GM18526 (cell line): ENCODE data around the gene LRRFIP2.

ENCODE experiments used
- POLR2A ChIP-seq: IDR thresholded peaks from 3 replicates; pipeline ENCODE4 v1.6.1; 2011; ENCODE audit not compliant: insufficient read length; ENCODE audit errors: extremely low read depth

LRRFIP2 gene

DNA sequence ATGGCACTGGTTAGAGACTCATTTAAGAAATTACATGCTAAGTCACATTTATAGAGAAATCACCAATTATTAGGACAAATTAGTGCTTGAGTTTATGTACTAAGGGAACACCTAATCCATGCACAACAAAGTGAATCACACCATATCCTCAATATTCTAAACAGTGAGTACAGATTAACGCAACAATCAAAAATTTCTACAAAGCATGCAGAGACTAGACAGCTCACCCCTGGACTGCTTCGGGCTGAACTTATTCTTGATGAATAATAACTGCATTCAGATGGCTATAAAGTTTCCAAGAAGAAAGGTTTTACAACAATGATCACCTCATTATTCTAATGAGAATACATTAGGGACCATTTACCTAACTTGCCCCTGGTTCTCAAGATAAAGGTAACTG is 66.5 kb downstream of the LRRFIP2 start:
- no peak for TF ChIP-seq POLR2A

DNA sequence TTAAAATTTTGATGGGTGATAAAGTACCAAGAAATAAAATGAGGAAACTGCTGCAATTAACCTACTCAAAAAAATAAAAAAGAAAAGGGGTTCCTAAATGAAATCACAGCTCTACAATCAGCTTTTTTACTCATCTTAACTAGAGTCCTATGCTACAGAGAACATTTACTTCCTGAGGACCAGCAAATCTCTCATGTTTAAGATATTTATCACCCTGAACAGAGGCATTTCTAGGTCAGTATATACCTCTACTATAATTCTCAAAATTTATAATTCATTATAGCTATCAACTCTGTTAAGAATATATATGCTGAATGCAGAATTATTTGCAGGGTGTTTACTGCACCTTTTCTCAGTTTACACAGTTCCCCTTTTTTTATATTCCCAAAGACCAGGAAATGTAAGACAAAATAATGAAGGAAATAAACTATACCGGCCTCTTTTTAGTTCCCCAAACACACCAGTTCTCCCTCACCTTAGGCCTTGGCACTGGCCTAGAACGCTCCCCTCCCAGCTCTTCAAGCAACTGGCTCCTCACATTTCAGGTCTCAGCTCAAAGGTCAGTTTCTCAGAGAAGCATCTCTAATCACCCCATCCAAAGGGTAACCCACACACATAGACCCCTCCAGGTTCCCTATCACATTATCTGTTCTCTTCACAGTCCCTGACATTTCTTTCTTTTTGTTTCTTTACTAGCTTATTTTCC is 71.1 kb downstream of the LRRFIP2 start:
- TF ChIP-seq POLR2A = no peak

DNA sequence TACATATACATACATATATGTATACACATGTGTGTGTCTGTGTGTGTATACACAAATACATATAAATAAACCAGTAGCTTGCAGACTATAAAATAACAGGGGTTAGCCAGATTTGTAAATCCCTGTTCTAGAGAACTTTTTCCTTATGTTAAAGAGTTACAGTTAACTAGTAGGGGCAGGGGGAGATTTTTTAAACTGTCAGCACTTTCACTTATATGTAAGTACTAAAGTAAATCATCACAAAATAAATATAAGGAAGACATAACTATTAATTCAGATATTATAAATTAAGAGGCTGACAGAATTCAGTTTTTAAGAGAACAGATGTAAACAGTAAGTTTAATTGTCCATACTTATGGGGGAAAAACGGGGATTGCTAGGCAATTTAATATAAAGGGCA is 74.0 kb downstream of the LRRFIP2 start:
- no peak for TF ChIP-seq POLR2A

DNA sequence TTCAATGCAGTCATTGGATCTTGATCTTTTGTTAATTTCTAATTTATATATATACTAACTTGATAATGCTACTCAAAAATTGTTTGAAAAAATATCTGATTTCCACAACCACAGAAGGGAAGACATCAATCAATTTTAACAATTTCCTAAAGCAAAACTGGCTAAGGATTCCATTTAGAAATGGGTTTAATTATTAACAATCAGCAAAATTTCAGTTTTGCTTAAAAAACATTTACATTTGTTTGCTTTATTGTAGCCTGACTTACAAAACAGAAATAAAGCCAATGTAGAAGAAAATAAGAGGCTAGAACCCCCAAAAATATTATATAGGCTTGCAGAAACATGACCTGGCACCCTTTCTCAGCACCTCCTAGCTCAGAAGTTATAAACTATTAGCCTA is 74.9 kb downstream of the LRRFIP2 start:
- no peak for TF ChIP-seq POLR2A

DNA sequence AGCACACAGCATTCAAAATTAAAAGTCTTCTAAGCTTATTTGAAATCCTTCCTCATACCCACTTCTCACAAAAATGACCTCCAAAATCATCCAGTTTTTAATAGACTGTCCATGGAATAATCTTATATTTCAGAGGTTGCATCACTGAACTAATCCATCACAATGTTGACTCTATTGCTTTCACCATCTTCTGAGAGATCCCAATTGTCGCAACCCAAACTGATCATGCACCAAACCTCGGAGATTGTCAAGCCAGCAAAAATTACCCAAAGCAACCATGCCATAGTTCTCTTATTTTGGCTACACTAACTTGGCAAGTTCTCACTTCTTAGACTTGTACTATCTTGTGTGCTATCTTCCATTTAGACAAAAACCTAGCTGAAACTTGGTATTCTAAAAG is 75.5 kb downstream of the LRRFIP2 start:
- no peak for TF ChIP-seq POLR2A

DNA sequence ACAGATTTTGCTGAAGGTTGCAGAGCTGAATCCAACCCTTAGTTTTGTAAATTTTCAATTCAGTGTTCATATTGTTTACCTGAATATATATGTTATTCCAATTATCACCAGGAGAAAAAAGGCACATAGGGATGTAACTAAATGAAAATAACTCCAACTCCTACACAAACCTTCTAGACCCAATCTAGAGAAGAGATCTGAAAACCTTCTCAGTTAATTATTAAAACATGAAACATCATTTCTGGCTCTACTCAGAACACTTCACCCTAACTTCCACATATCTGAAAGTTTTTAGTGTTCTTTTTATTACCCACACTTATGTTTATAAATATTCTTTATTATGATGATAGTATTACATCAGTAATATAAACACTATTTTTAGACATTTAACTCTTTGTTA is 76.6 kb downstream of the LRRFIP2 start:
- TF ChIP-seq POLR2A = no peak

DNA sequence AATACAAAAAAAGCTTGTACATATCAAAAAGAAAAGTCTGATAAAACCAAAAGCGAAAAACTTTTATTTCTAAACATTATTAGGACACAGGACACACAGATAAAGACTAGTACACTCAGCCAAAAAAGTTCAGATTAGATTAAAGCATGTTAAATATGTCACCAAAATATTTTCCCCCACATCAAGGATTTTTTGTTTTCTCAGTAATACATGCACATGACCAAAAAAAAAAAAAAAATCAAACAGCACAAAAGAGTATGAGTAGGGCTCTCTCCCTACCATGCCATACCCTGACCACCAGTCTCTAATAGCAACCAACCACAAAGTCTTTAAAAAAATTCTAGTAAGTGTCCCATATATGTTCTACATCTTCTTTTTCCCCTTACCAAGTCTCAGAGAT is 77.4 kb downstream of the LRRFIP2 start:
- TF ChIP-seq POLR2A = no peak

DNA sequence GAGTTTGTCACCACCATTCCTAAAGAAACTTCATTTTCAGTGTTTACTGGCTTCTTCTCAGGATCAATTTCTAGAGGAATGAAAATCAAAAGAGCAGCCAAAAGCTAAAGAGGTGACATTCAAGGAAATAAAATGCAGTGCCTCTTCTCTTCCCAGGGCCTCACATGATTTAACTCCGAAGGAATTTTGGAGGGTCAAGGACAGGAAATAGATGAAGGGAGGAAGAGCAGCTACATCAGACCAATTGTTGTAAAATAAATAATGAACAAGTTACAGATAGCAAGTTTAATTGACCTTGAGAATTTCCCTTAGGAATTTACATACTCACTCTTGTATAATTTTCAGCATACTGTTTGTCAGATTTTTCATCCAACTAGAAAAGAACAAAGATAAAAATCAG is 78.1 kb downstream of the LRRFIP2 start:
- no peak for TF ChIP-seq POLR2A

DNA sequence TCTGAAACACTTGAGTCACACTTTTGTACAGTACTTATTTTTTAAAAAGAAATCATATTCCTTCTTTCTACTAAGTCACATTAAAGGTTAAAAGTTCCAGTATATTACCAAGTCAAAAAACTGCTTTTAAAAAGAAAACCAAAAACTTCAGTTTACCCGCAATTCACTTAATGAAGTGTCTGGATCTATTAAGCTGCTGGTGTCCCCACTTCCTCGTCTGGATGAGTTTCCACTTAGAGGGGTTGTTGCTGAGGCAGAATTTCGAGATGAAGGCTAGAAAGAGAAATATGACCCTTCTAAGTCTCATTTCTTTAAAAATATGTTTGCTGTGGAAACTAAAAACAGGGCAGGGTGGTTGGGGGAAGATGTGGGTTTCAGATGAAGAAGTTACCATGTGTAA is 79.7 kb downstream of the LRRFIP2 start:
- no peak for TF ChIP-seq POLR2A

DNA sequence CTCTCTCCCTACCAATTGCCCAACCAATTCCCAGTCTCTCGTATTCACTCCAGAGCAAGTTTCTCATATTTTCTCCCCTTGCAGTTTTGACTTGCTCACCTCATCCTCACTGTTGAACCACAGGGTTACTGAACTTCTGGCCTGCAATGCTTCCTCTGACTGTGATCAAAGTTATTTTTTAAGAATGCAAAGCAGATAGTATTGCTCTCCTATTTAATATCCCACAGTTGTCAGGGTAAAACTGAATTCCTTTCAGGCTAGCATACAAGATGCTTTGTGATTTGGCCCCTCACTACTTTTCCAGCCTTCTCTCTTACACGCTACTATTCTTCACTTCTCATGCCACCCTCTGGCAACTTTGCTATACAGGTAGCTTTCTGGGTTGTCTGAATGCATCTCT is 80.9 kb downstream of the LRRFIP2 start:
- TF ChIP-seq POLR2A = no peak

DNA sequence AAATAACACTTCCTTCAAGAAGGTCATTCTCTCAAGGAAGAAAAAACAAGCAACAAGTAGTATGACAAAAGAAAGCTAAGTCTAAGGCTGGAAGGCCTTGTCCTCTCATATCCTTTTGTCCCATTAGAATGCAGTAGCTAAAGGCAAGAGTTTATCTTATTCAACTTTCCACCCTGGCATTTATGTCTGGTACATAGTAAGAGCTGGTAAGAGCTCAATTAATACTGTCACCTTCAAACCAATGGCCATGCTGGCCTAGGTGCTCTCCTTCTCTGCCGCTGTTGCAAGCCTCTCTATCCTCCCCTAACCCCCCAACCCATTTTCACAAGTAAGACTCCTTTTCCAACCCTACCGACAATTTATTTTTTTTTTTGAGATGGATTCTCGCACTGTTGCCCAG is 81.9 kb downstream of the LRRFIP2 start:
- no peak for TF ChIP-seq POLR2A

DNA sequence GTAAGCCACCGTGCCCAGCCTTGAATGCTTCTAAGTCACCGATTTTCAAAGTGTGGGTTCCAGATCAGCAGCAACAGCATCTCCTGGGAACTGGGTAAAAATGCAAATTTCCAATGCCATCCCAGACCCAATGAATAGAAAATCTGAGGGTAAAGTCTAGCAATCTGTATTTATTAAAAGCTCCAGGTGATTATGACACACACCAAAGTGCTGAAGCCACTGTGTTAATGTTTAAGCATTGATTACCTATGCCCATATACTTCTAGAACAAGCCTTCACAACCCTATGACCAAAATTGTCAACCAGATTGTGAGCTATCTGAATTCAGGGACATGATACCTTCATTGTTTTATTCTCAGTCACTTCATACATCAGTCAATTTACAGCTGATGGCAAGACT is 86.5 kb downstream of the LRRFIP2 start:
- TF ChIP-seq POLR2A = no peak

DNA sequence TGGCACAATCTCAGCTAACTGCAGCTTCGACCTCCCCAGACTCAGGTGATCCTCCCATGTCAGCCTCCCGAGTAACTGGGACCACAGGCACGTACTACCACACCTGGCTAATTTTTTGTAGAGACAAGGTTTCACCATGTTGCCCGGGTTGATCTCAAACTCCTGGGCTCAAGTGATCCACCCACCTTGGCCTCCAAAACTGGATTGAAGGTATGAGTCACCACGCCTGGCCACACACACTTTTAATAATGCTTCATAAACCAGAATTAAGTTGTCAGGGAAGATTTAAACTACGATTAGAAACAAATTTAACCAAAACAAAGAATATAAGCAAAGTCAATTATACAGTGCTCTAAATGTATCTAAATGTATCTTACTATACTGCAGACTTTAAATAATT is 87.5 kb downstream of the LRRFIP2 start:
- TF ChIP-seq POLR2A = no peak

DNA sequence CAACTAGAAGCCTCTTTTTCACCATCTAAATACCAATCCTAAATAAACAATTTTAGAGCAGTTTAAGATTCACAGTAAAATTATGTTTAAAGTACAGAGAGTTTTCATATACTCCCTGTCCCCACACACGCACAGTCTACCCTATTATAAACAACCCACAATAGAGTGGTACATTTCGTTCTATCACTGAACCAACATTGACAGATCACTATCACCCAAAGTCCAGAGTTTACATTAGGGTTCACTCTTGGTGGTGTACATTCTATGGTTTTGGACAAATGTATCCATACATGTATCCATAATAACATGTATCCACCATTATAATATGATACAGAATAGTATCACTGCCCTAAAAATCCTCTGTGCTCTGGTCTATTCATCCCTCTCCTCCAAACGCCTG is 92.1 kb downstream of the LRRFIP2 start:
- TF ChIP-seq POLR2A = no peak

DNA sequence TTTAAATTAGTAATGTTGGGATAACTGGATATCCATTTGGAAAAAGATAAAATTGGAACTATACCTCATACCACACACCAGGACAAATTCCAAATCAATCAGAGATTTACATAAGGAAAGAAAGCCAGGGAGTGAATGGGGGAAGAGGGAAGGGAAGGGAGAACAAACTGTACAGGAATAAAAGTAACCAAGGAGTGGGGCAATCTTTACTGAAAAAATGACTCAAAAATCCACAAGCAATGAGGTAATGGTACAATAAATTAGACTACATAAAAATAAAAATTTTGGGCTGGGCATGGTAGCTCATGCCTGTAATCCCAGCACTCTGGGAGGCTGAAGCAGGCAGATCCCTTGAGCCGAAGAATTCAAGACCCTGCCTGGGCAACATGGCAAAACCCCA is 98.4 kb downstream of the LRRFIP2 start:
- no peak for TF ChIP-seq POLR2A

DNA sequence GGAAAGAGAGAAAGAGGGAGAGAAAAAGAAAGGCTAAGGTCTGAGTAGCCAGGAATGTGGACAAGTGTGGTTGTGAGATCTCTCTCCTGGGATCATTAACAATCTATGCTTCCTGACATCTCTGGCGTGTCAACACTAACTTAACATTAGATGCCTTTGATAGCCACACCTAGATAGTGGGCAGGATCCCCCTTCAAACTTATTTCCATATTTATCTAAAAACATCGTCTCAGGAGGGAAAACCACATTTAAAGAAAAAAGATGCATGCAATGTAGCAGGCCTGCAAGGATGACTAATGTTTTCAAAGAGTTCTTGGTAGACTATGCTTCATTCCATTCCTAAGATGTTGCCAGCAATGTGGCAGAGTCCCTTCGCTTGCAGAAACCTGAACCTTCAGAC is 100.2 kb downstream of the LRRFIP2 start:
- TF ChIP-seq POLR2A = no peak

DNA sequence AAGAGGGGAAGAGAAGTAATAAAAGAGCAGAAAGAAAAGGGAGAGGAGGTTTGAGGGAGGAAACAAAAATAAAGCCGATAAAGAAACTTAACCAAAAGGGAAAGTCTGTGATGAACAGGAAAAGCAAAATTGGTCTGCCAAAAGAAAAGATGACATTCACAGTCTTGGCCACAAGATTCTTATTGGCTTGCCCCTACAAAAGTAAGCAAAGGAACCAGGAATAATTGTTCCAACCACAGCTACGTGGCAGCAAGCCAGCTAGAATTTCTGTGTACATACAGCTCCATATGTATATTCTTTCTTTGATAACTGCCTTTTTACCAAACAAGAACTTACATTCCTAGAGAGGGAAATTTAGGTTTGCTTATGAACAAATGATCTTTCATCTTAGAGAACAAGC is 101.5 kb downstream of the LRRFIP2 start:
- TF ChIP-seq POLR2A = no peak

DNA sequence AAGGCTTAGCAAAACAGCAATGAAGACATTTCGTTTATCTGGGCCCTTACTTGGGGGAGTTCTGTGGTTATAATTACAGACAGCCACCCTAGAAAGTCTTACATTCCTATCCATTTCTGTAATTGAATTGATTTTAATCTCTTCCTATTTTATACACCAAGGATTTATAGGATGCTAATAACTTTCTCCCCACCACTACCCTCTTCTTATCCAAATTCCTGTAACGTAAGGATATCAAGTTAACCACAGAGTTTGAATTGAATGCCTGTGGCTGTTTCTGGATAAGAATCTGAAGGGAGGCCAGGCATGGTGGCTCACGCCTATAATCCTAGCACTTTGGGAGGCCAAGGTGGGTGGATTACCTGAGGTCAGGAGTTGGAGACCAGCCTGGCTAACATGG is 102.5 kb downstream of the LRRFIP2 start:
- no peak for TF ChIP-seq POLR2A

DNA sequence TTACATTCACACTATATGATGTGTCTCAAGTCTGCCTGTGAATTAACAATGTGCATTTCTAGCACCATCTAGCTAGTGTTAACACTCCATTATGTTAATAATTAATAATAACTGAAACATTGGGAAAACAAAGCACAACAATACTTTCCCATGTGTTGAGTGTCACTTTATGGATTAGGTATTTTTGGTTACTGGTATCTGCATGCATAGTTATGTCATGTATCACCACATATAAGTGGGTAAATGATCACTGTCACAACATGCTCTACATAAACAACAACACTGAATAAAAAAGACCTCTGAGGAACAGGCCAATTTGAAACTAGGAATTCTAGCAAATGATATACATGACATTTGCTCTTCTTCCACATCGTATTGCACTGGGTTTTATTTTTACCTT is 106.4 kb downstream of the LRRFIP2 start:
- TF ChIP-seq POLR2A = no peak
